Caco-2 (cell line): ENCODE results near the gene ESRRB. TPM values are rescaled to one million over a fixed set of nuclear protein-coding genes. Genes with fewer than 3 reads are reported as not detected.

Experiments
- BruUV-seq: library from RNA; stranded (reverse); fragments of 400-500 nt; replicated peaks from 2 replicates; lab custom pipeline; 2021; lab: Mats Ljungman, UMichigan
- CTCF ChIA-PET: fragments of 300-600 bp; sonication (Branson Sonifier 250); formaldehyde crosslinking; loops from one replicate; lab custom pipeline; 2022; ENCODE audit warnings: antibody characterized with exemption; lab: Charles Lee
- POLR2A ChIA-PET: fragments of 300-600 bp; sonication (Branson Sonifier 250); formaldehyde crosslinking; loops from one replicate; lab custom pipeline; 2022; ENCODE audit warnings: antibody characterized with exemption; lab: Charles Lee
- DNase-seq, 2 experiments: peaks; one replicate each; pipeline versions ENCODE4 v3.0.0 to v3.0.0-alpha.2; 2020 to 2022
- H3K27me3 ChIP-seq: replicated peaks from 2 replicates; pipeline ENCODE4 v1.6.0; 2011; ENCODE audit warnings: low read length; ENCODE audit not compliant: control insufficient read depth, insufficient read depth
- H3K36me3 ChIP-seq: 2 replicates; pipeline ENCODE4 v1.5.1; 2011; ENCODE audit warnings: low read length; ENCODE audit not compliant: control insufficient read depth, insufficient read depth
- H3K4me1 ChIP-seq: fragments of 250-450 bp; sonication (Bioruptor Pico); 2 replicates; pipeline ENCODE4 v1.5.1; 2020; ENCODE audit warnings: mild to moderate bottlenecking
- H3K4me3 ChIP-seq: 2 replicates; pipeline ENCODE4 v1.5.1; 2011; ENCODE audit warnings: low read depth, mild to moderate bottlenecking, control low read depth, low read length
- H3K9me3 ChIP-seq: fragments of 250-450 bp; sonication (Bioruptor Pico); 2 replicates; pipeline ENCODE4 v1.5.1; 2020; ENCODE audit warnings: mild to moderate bottlenecking, moderate library complexity
- H3K27ac Mint-ChIP-seq: one replicate; pipeline ENCODE4 v1.8.0; 2022; ENCODE audit warnings: mixed read lengths; ENCODE audit not compliant: unreplicated experiment
- H3K27me3 Mint-ChIP-seq: one replicate; pipeline ENCODE4 v1.8.0; 2022; ENCODE audit warnings: mixed read lengths; ENCODE audit not compliant: insufficient read depth, unreplicated experiment
- H3K36me3 Mint-ChIP-seq: one replicate; pipeline ENCODE4 v1.8.0; 2022; ENCODE audit warnings: mild to moderate bottlenecking, mixed read lengths; ENCODE audit not compliant: insufficient read depth, unreplicated experiment
- H3K4me1 Mint-ChIP-seq: one replicate; pipeline ENCODE4 v1.8.0; 2022; ENCODE audit warnings: low read depth, mixed read lengths; ENCODE audit not compliant: unreplicated experiment
- H3K4me3 Mint-ChIP-seq: one replicate; pipeline ENCODE4 v1.8.0; 2022; ENCODE audit warnings: mild to moderate bottlenecking, moderate library complexity, mixed read lengths; ENCODE audit not compliant: unreplicated experiment
- H3K9me3 Mint-ChIP-seq: one replicate; pipeline ENCODE4 v1.8.0; 2022; ENCODE audit warnings: mixed read lengths; ENCODE audit not compliant: unreplicated experiment
- intact Hi-C: fragments of 100-400 bp; cut with micrococcal nuclease; formaldehyde crosslinking; loops from one replicate; pipeline ENCODE4 v1.10.0; 2022; ENCODE audit not compliant: unreplicated experiment
- total RNA-seq: library from RNA; stranded (reverse); gene quantifications from 2 replicates; pipeline ENCODE4 v1.2.3, GENCODE V29; 2022
- TF ChIP-seq, protein P1 (sequence below), 2 experiments: fragments of 200-600 bp in 1 of 2; IDR thresholded peaks; 1 replicate in 1 of 2; 2 replicates in 1 of 2; pipeline versions ENCODE4 v1.5.1 to v1.8.0; 2011 to 2022; ENCODE audit warnings: antibody characterized with exemption in 1 of 2, control low read depth in 1 of 2, inconsistent platforms in 1 of 2, low read depth in 1 of 2, low read length in 1 of 2, mild to moderate bottlenecking in 1 of 2, moderate library complexity in 1 of 2; ENCODE audit not compliant: insufficient read depth in 1 of 2, severe bottlenecking in 1 of 2, unreplicated experiment in 1 of 2

The ESRRB gene
- total RNA-seq, 1 experiment from 2014 or later, result not detected

DNA sequence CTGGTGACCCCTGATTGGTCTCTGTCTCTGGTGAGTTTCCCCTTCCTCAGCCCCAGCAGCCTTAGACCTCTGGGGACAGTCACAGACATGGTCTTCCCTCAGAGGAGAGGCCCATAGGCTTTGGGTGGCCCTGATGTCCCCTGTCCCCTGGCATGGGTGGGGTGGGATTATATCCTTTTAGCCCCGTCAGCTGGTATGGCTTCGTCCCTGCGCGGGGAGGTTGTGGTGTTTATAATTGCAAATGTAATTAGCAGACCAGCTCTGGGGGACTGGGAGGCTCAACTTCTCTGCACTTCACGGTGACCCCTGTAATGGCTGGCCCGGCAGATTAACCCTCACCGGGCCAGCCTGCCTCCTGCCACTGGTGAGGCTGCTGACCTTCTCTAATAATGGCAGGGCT lies 5.1 kb downstream of the ESRRB start:
- no peak for DNase-seq
- TF ChIP-seq, protein P1, sequence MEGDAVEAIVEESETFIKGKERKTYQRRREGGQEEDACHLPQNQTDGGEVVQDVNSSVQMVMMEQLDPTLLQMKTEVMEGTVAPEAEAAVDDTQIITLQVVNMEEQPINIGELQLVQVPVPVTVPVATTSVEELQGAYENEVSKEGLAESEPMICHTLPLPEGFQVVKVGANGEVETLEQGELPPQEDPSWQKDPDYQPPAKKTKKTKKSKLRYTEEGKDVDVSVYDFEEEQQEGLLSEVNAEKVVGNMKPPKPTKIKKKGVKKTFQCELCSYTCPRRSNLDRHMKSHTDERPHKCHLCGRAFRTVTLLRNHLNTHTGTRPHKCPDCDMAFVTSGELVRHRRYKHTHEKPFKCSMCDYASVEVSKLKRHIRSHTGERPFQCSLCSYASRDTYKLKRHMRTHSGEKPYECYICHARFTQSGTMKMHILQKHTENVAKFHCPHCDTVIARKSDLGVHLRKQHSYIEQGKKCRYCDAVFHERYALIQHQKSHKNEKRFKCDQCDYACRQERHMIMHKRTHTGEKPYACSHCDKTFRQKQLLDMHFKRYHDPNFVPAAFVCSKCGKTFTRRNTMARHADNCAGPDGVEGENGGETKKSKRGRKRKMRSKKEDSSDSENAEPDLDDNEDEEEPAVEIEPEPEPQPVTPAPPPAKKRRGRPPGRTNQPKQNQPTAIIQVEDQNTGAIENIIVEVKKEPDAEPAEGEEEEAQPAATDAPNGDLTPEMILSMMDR (IDR thresholded peaks at IDR 0.05; ENCODE audit: insufficient read depth in 1 of 2, low read depth in 1 of 2, low read length in 1 of 2, severe bottlenecking in 1 of 2, unreplicated experiment in 1 of 2), result no peak
- Histone ChIP-seq H3K27me3 (peaks cover 5% of the 10 kb centered on the region), H3K4me3 (no peak overlapping the region), H3K36me3 (no peaks in the 10 kb centered on the region), H3K9me3 (no peaks in the 10 kb centered on the region), H3K4me1 (no peaks in the 10 kb centered on the region)
- no TSS peak for BruUV-seq
- ChIA-PET POLR2A (no interaction called here), CTCF (no interaction called here)
- Mint-ChIP-seq H3K27me3 (peaks cover 31% of the 10 kb centered on the region), H3K36me3 (no peaks in the 10 kb centered on the region), H3K4me3 (no peak overlapping the region), H3K9me3 (no peaks in the 10 kb centered on the region), H3K4me1 (peaks cover 5% of the 10 kb centered on the region), H3K27ac (no peak overlapping the region)
- intact Hi-C loops, result no loop called here

DNA sequence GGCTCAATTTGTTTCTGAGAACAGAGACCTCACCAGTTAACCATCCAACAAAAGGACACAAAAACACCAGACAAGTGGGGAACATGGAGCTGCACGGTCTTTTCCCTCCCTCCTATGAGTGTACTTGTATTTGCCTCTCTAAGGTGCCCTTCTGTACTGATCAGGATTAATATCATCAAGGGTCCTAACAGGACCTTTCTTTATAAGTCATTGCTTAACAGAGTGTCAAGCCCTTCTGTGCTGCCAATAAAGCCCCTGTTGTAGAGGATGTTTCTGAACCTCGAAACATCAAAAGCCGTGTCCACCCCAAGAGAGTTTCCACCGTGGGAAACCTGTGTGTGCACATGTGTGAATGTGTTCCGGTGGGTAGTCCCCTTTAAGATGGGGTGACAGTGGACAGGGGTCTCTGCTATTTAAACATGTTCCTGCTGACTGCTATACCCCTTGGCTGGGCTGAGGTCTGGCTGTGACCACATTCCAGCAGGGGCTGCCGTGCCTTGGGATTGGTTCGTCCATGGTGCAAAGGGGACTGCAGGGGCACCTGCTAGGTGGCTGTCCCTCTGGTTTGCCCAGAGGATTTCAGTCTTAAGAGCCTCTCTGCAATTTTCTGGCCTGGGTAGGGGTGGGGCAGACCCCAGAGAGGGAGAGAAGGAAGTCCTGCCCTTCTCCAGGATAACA lies 6.0 kb downstream of the ESRRB start:
- H3K27me3 ChIP-seq, result peaks cover 4% of the 10 kb centered on the region
- no peak overlapping the region for H3K4me3 ChIP-seq
- DNase-seq, result no peak
- no peaks in the 10 kb centered on the region for H3K9me3 ChIP-seq
- H3K4me1 ChIP-seq, result no peaks in the 10 kb centered on the region
- Mint-ChIP-seq H3K27ac (no peak overlapping the region), H3K27me3 (peaks cover 25% of the 10 kb centered on the region), H3K4me3 (no peak overlapping the region), H3K36me3 (no peaks in the 10 kb centered on the region), H3K4me1 (no peaks in the 10 kb centered on the region), H3K9me3 (no peaks in the 10 kb centered on the region)
- BruUV-seq, result no TSS peak
- no peaks in the 10 kb centered on the region for H3K36me3 ChIP-seq
- POLR2A ChIA-PET, result interaction anchor here (0.6 kb wide), 1 partner anchor 13 kb away, joined by 6 read pairs; no protein-coding TSS in a partner anchor
- TF ChIP-seq, protein P1 (IDR thresholded peaks at IDR 0.05; ENCODE audit: insufficient read depth in 1 of 2, low read depth in 1 of 2, low read length in 1 of 2, severe bottlenecking in 1 of 2, unreplicated experiment in 1 of 2), result no peak
- CTCF ChIA-PET, result no interaction called here
- intact Hi-C loops, result no loop called here

DNA sequence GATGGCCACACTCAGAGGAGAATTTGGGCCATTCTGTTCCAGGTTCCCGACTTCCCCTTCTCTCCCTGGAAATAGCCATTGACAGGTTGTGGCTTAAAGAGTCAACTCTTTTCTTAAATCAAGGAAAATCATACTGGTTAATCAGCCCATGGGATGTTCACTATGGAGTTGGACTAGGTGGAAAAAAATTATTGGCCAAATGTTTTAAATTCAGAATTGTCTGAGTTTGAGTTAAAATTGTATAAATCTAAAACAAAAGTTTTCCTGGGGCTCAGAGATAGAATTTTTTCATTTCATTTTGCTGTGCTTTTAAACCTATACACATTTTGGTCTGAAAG lies 6.5 kb downstream of the ESRRB start:
- no peaks in the 10 kb centered on the region for H3K9me3 Mint-ChIP-seq
- H3K4me3 ChIP-seq, result no peak overlapping the region
- BruUV-seq, result no TSS peak
- H3K36me3 Mint-ChIP-seq, result no peaks in the 10 kb centered on the region
- intact Hi-C loops, result no loop called here
- H3K27ac Mint-ChIP-seq, result no peak overlapping the region
- no peaks in the 10 kb centered on the region for H3K4me1 ChIP-seq
- H3K27me3 ChIP-seq, result peaks cover 2% of the 10 kb centered on the region
- peaks cover 23% of the 10 kb centered on the region for H3K27me3 Mint-ChIP-seq
- no peak overlapping the region for H3K4me3 Mint-ChIP-seq
- H3K9me3 ChIP-seq, result no peaks in the 10 kb centered on the region
- no peak for DNase-seq
- TF ChIP-seq, protein P1 (IDR thresholded peaks at IDR 0.05; ENCODE audit: insufficient read depth in 1 of 2, low read depth in 1 of 2, low read length in 1 of 2, severe bottlenecking in 1 of 2, unreplicated experiment in 1 of 2), result no peak
- ChIA-PET POLR2A (no interaction called here), CTCF (no interaction called here)
- H3K4me1 Mint-ChIP-seq, result no peaks in the 10 kb centered on the region
- H3K36me3 ChIP-seq, result no peaks in the 10 kb centered on the region
